Thoracic aorta (tissue), 2 donors: ENCODE data around the gene RCOR3. TPM values are rescaled to one million over a fixed set of nuclear protein-coding genes. Genes with fewer than 3 reads are reported as not detected.

Experiments
- ATAC-seq: fragments of 150-250 bp; one replicate; pipeline ENCODE4 v1.8.0; 2017; ENCODE audit warnings: low read depth; ENCODE audit not compliant: insufficient number of reproducible peaks, low FRiP score
- DNase-seq: peaks from one replicate; pipeline ENCODE4 v3.0.0-alpha.2; 2020; ENCODE audit warnings: low spot score
- H3K27ac ChIP-seq, 2 donors: fragments of 200-600 bp; sonication (generic); 1 replicate in 1 of 2; 2 replicates in 1 of 2; pipeline ENCODE4 v1.5.1; 2016; ENCODE audit warnings: mild to moderate bottlenecking in 2 of 2, moderate library complexity in 2 of 2
- H3K27me3 ChIP-seq: fragments of 200-600 bp; sonication (generic); replicated peaks from 2 replicates; pipeline ENCODE4 v1.6.0; 2016; ENCODE audit warnings: mild to moderate bottlenecking; ENCODE audit not compliant: insufficient read depth
- H3K36me3 ChIP-seq: fragments of 200-600 bp; sonication (generic); one replicate; pipeline ENCODE4 v1.5.1; 2016
- H3K4me1 ChIP-seq, 2 donors: fragments of 200-600 bp; sonication (generic); 1 replicate in 1 of 2; 2 replicates in 1 of 2; pipeline versions ENCODE4 v1.5.1 to v1.6.0; 2016; ENCODE audit warnings: low read depth in 2 of 2, mild to moderate bottlenecking in 1 of 2; ENCODE audit not compliant: control insufficient read depth in 1 of 2
- H3K4me3 ChIP-seq: fragments of 200-600 bp; sonication (generic); 2 replicates; pipeline ENCODE4 v1.5.1; 2016; ENCODE audit warnings: mild to moderate bottlenecking
- H3K9me3 ChIP-seq: fragments of 200-600 bp; sonication (generic); 2 replicates; pipeline ENCODE4 v1.5.1; 2016
- CTCF ChIP-seq: fragments of 200-600 bp; sonication (generic); IDR thresholded peaks from one replicate; pipeline ENCODE4 v1.5.1; 2019; ENCODE audit warnings: antibody characterized with exemption
- total RNA-seq, 2 donors: library from RNA; depleted of rRNA; stranded (reverse); fragments of >200 nt; gene quantifications; one replicate each; pipeline versions ENCODE4 v1.1.0 to v1.2.3, GENCODE V29; 2016

Gene RCOR3
- total RNA-seq, 2 donors from 2014 or later = 59.2 to 70.3 TPM

GRCh38 chr1:211327346-211327921 is 68.3 kb downstream of the RCOR3 start:
- Histone ChIP-seq H3K4me1 (peaks cover 34 to 58% of the 10 kb centered on the region in 2 donors), H3K27ac (peak overlapping the region; percentile 79 to 91), H3K36me3 (no peaks in the 10 kb centered on the region), H3K9me3 (no peaks in the 10 kb centered on the region), H3K4me3 (peak overlapping the region; percentile 91), H3K27me3 (no peaks in the 10 kb centered on the region)
- no peak for DNase-seq
- ATAC-seq = peak; percentile 54
- no peak for TF ChIP-seq CTCF

GRCh38 chr1:211328084-211328694 is 69.0 kb downstream of the RCOR3 start:
- ATAC-seq (no peak), DNase-seq (no peak)
- Histone ChIP-seq H3K4me3 (peak overlapping the region; percentile 91), H3K9me3 (no peaks in the 10 kb centered on the region), H3K27me3 (no peaks in the 10 kb centered on the region), H3K36me3 (no peaks in the 10 kb centered on the region), H3K4me1 (peaks cover 39 to 65% of the 10 kb centered on the region in 2 donors), H3K27ac (peak overlapping the region; percentile 79 to 91)
- no peak for TF ChIP-seq CTCF

- Histone ChIP-seq H3K27ac (peak overlapping the region; percentile 79 to 91), H3K4me3 (peak overlapping the region; percentile 91), H3K9me3 (no peaks in the 10 kb centered on the region), H3K36me3 (no peaks in the 10 kb centered on the region), H3K27me3 (no peaks in the 10 kb centered on the region), H3K4me1 (peaks cover 43 to 68% of the 10 kb centered on the region in 2 donors)
- no peak for TF ChIP-seq CTCF
- DNase-seq = no peak
- no peak for ATAC-seq
These were observed 69.8 kb downstream of the RCOR3 start for GRCh38 chr1:211328866-211329475.

GRCh38 chr1:211329764-211330201 is 70.6 kb downstream of the RCOR3 start:
- peak overlapping the region; percentile 91 for H3K4me3 ChIP-seq
- peaks cover 45 to 75% of the 10 kb centered on the region in 2 donors for H3K4me1 ChIP-seq
- H3K27me3 ChIP-seq = no peaks in the 10 kb centered on the region
- H3K27ac ChIP-seq = peak overlapping the region in 1 of 2 donors; percentile 91
- H3K9me3 ChIP-seq = no peaks in the 10 kb centered on the region
- no peaks in the 10 kb centered on the region for H3K36me3 ChIP-seq
- no peak for ATAC-seq
- no peak for DNase-seq
- TF ChIP-seq CTCF = no peak

- TF ChIP-seq CTCF = no peak
- no peak for DNase-seq
- Histone ChIP-seq H3K36me3 (no peaks in the 10 kb centered on the region), H3K27ac (no peak overlapping the region), H3K27me3 (no peaks in the 10 kb centered on the region), H3K9me3 (no peaks in the 10 kb centered on the region), H3K4me3 (peak overlapping the region; percentile 91), H3K4me1 (peaks cover 48 to 80% of the 10 kb centered on the region in 2 donors)
- no peak for ATAC-seq
These were observed 71.2 kb downstream of the RCOR3 start for GRCh38 chr1:211330282-211330936.
